Epithelial cell of proximal tubule (primary cell): ENCODE data around the gene CTNNA2. TPM values are rescaled to one million over a fixed set of nuclear protein-coding genes. Genes with fewer than 3 reads are reported as not detected.
"Not testable (repeated sequence)": the region's sequence is repeated elsewhere in the genome, so short reads cannot be mapped to it uniquely, and the experiment has no call there.

Source experiments
- DNase-seq: peaks from one replicate; pipeline ENCODE4 v3.0.0-alpha.2; 2011; ENCODE audit warnings: low read depth
- H3K4me3 ChIP-seq: 2 replicates; pipeline ENCODE4 v1.5.1; 2011; ENCODE audit warnings: low read depth, mild to moderate bottlenecking, low read length
- CTCF ChIP-seq: conservative IDR thresholded peaks from 2 replicates; pipeline ENCODE4 v1.5.1; 2012; ENCODE audit warnings: low read depth, mild to moderate bottlenecking, low read length
- total RNA-seq: library from RNA; depleted of rRNA; stranded (reverse); fragments of >200 nt; gene quantifications from 2 replicates; pipeline ENCODE4 v1.2.3, GENCODE V29; 2015

The CTNNA2 gene
- total RNA-seq, 1 donor from 2014 or later, result 0.06 TPM

GRCh38 chr2:80199504-80199903, 686.7 kb downstream of the CTNNA2 start:
- DNase-seq, result no peak
- H3K4me3 ChIP-seq, result no peak overlapping the region
- TF ChIP-seq CTCF, result no peak

- H3K4me3 ChIP-seq, DNase-seq: not testable (repeated sequence)
These were observed 691.1 kb downstream of the CTNNA2 start for GRCh38 chr2:80203929-80204328.

GRCh38 chr2:80205498-80205897, 692.6 kb downstream of the CTNNA2 start:
- TF ChIP-seq CTCF, result no peak
- no peak for DNase-seq
- no peak overlapping the region for H3K4me3 ChIP-seq

- no peak for DNase-seq
- TF ChIP-seq CTCF, result no peak
- H3K4me3 ChIP-seq, result no peak overlapping the region
These were observed 696.6 kb downstream of the CTNNA2 start for GRCh38 chr2:80209458-80209857.

- TF ChIP-seq CTCF, result no peak
- no peak for DNase-seq
- H3K4me3 ChIP-seq, result no peak overlapping the region
These were observed 704.6 kb downstream of the CTNNA2 start for GRCh38 chr2:80217446-80217845.

- no peak overlapping the region for H3K4me3 ChIP-seq
- DNase-seq, result no peak
- no peak for TF ChIP-seq CTCF
These were observed 709.8 kb downstream of the CTNNA2 start for GRCh38 chr2:80222644-80223043.

GRCh38 chr2:80231421-80231820, 718.6 kb downstream of the CTNNA2 start:
- DNase-seq, result no peak
- no peak for TF ChIP-seq CTCF
- H3K4me3 ChIP-seq, result no peak overlapping the region

GRCh38 chr2:80233333-80233732, 720.5 kb downstream of the CTNNA2 start:
- no peak for DNase-seq
- TF ChIP-seq CTCF, result no peak
- no peak overlapping the region for H3K4me3 ChIP-seq
